ENCODE measurements around the gene PSME3IP1.

- TF ChIP-seq POLR2A (IDR thresholded peaks at IDR 0.05) (no peak), POLR2AphosphoS5 (IDR thresholded peaks at IDR 0.05) (no peak), CTCF (IDR thresholded peaks at IDR 0.05) (no peak)
Observed at GRCh38 chr16:57144027-57144426, 41.8 kb downstream of the PSME3IP1 start.
